PC-9 (cell line): Measurements from ENCODE around the gene HHIPL1. TPM values are rescaled to one million over a fixed set of nuclear protein-coding genes. Genes with fewer than 3 reads are reported as not detected.

Experiments
- Bru-seq: library from RNA; stranded (reverse); fragments of 400-500 nt; gene quantifications from one replicate; lab custom pipeline; 2021; lab: Mats Ljungman, UMichigan
- BruChase-seq, 2 experiments: library from RNA; stranded (reverse); fragments of 400-500 nt; gene quantifications; one replicate each; lab custom pipeline; 2021; lab: Mats Ljungman, UMichigan
- BruUV-seq: library from RNA; stranded (reverse); fragments of 400-500 nt; replicated peaks from 2 replicates; lab custom pipeline; 2021; lab: Mats Ljungman, UMichigan
- CTCF ChIA-PET: fragments of 300-600 bp; sonication (Branson Sonifier 250); formaldehyde crosslinking; loops from one replicate; lab custom pipeline; 2022; ENCODE audit warnings: antibody characterized with exemption; lab: Charles Lee
- POLR2A ChIA-PET: fragments of 300-600 bp; sonication (Branson Sonifier 250); formaldehyde crosslinking; loops from one replicate; lab custom pipeline; 2022; ENCODE audit warnings: antibody characterized with exemption; ENCODE audit not compliant: unreplicated experiment; lab: Charles Lee
- DNase-seq, 2 experiments: peaks; one replicate each; pipeline versions ENCODE4 v3.0.0 to v3.0.0-alpha.2; 2015 to 2022; ENCODE audit warnings: mixed read lengths in 1 of 2
- H2AFZ ChIP-seq: fragments of 200-600 bp; sonication (generic); 2 replicates; pipeline ENCODE4 v1.8.1; 2017; ENCODE audit warnings: antibody characterized with exemption
- H3F3A ChIP-seq: fragments of 200-600 bp; sonication (generic); 2 replicates; pipeline ENCODE4 v1.8.1; 2017; ENCODE audit warnings: antibody characterized with exemption, mild to moderate bottlenecking, low read depth; ENCODE audit not compliant: insufficient read depth
- H3K27ac ChIP-seq: fragments of 200-600 bp; sonication (generic); 2 replicates; pipeline ENCODE4 v1.6.1; 2016; ENCODE audit warnings: mixed run types
- H3K27me3 ChIP-seq: fragments of 200-600 bp; sonication (generic); 2 replicates; pipeline ENCODE4 v1.6.1; 2016; ENCODE audit warnings: low read depth, mixed run types; ENCODE audit not compliant: insufficient read depth
- H3K36me3 ChIP-seq: fragments of 200-600 bp; sonication (generic); 2 replicates; pipeline ENCODE4 v1.6.1; 2016; ENCODE audit warnings: low read depth, mixed run types
- H3K4me1 ChIP-seq: fragments of 200-600 bp; sonication (generic); replicated peaks from 2 replicates; pipeline ENCODE4 v1.6.1; 2016; ENCODE audit warnings: mixed run types; ENCODE audit not compliant: insufficient read depth
- H3K4me2 ChIP-seq: fragments of 200-600 bp; sonication (generic); 2 replicates; pipeline ENCODE4 v1.6.1; 2017; ENCODE audit warnings: mixed run types
- H3K4me3 ChIP-seq: fragments of 200-600 bp; sonication (generic); 2 replicates; pipeline ENCODE4 v1.6.1; 2016; ENCODE audit warnings: mixed run types
- H3K79me2 ChIP-seq: fragments of 200-600 bp; sonication (generic); 2 replicates; pipeline ENCODE4 v1.6.1; 2017; ENCODE audit warnings: low read depth, mixed run types
- H3K9me2 ChIP-seq: fragments of 200-600 bp; sonication (generic); 2 replicates; pipeline ENCODE4 v1.8.1; 2017; ENCODE audit warnings: mild to moderate bottlenecking; ENCODE audit not compliant: insufficient read depth
- H3K9me3 ChIP-seq: fragments of 200-600 bp; sonication (generic); 2 replicates; pipeline ENCODE4 v1.8.1; 2016; ENCODE audit warnings: low read depth; ENCODE audit not compliant: insufficient read depth
- H4K20me1 ChIP-seq: fragments of 200-600 bp; sonication (generic); 2 replicates; pipeline ENCODE4 v1.8.1; 2017; ENCODE audit not compliant: insufficient read depth
- CTCF ChIP-seq: fragments of 200-600 bp; sonication (generic); conservative IDR thresholded peaks from 2 replicates; pipeline ENCODE4 v1.6.1; 2017; ENCODE audit warnings: mixed run types, antibody characterized with exemption, mild to moderate bottlenecking, moderate library complexity
- EZH2 ChIP-seq: fragments of 200-600 bp; sonication (generic); IDR thresholded peaks from 2 replicates; pipeline ENCODE4 v1.8.0; 2017; ENCODE audit warnings: antibody characterized with exemption, low read depth
- intact Hi-C: fragments of 100-400 bp; cut with micrococcal nuclease; formaldehyde crosslinking; loops from one replicate; pipeline ENCODE4 v1.10.0; 2022; ENCODE audit not compliant: unreplicated experiment
- long read RNA-seq: library from polyadenylated mRNA; stranded (forward); transcript quantifications from one replicate; pipeline ENCODE4 v2.0.0, GENCODE V29; 2022
- total RNA-seq: library from RNA; stranded (reverse); gene quantifications from 2 replicates; pipeline ENCODE4 v1.2.3, GENCODE V29; 2021

Gene HHIPL1
- total RNA-seq (0.28 and 0.48 TPM in 2 replicates), Bru-seq, nascent RNA (percentile 12 among the genes with signal in this experiment), BruChase-seq, experiment 1, labeled RNA remaining after a 2-hour chase (percentile 15 among the genes with signal in this experiment), BruChase-seq, experiment 2, labeled RNA remaining after a 6-hour chase (not detected)
- long read RNA-seq = 0 reads

- Histone ChIP-seq H4K20me1 (no peaks in the 10 kb centered on the region), H3K9me2 (no peaks in the 10 kb centered on the region), H3F3A (no peaks in the 10 kb centered on the region), H3K4me1 (no peaks in the 10 kb centered on the region), H3K36me3 (no peaks in the 10 kb centered on the region), H3K4me2 (no peak within 1 kb of the TSS), H3K27me3 (no peaks in the 10 kb centered on the region), H3K4me3 (no peak within 1 kb of the TSS), H2AFZ (no peak within 1 kb of the TSS), H3K27ac (no peak within 1 kb of the TSS), H3K9me3 (no peaks in the 10 kb centered on the region), H3K79me2 (no peaks in the 10 kb centered on the region)
- BruUV-seq = no TSS peak
- CTCF ChIA-PET = no interaction called here
- no peak for TF ChIP-seq CTCF
- TF ChIP-seq EZH2 = no peak
- no peak for DNase-seq
- intact Hi-C loops = no loop called here
- POLR2A ChIA-PET = no interaction called here
Observed at GRCh38 chr14:99644723-99645544, at the start of gene HHIPL1. Gene HHIPL1 (plus strand): TSS chr14:99645129. CDS start chr14:99645208, 79 bp downstream.

- H3K4me3 ChIP-seq = no peak overlapping the region
- no peak overlapping the region for H3K27ac ChIP-seq
- H3K27me3 ChIP-seq = no peaks in the 10 kb centered on the region
- no peaks in the 10 kb centered on the region for H3K36me3 ChIP-seq
- no peak overlapping the region for H3K4me2 ChIP-seq
- H4K20me1 ChIP-seq = no peaks in the 10 kb centered on the region
- ChIA-PET POLR2A (no interaction called here), CTCF (no interaction called here)
- H3K79me2 ChIP-seq = peaks cover 8% of the 10 kb centered on the region
- TF ChIP-seq EZH2 (no peak), CTCF (no peak)
- no peaks in the 10 kb centered on the region for H3K9me2 ChIP-seq
- intact Hi-C loops = no loop called here
- no peaks in the 10 kb centered on the region for H3K4me1 ChIP-seq
- H3K9me3 ChIP-seq = no peaks in the 10 kb centered on the region
- H2AFZ ChIP-seq = no peak overlapping the region
- no peak for DNase-seq
- no peaks in the 10 kb centered on the region for H3F3A ChIP-seq
- BruUV-seq = no TSS peak
Observed at GRCh38 chr14:99595524-99595923, 49.4 kb upstream of the HHIPL1 start.

- no peaks in the 10 kb centered on the region; the same call in 1 of the 2 replicates for H3K4me1 ChIP-seq
Observed at GRCh38 chr14:99596071-99596627, 48.8 kb upstream of the HHIPL1 start.

More at GRCh38 chr14:99596071-99596627, 48.8 kb upstream of the HHIPL1 start:
- Histone ChIP-seq H3K27ac (no peak overlapping the region), H3K27me3 (no peaks in the 10 kb centered on the region), H3F3A (no peaks in the 10 kb centered on the region), H2AFZ (no peak overlapping the region), H4K20me1 (no peaks in the 10 kb centered on the region), H3K4me3 (no peak overlapping the region), H3K9me2 (no peaks in the 10 kb centered on the region), H3K9me3 (no peaks in the 10 kb centered on the region), H3K79me2 (peaks cover 15% of the 10 kb centered on the region), H3K36me3 (no peaks in the 10 kb centered on the region), H3K4me2 (no peak overlapping the region)
- TF ChIP-seq EZH2 = no peak
- no peak for TF ChIP-seq CTCF
- ChIA-PET CTCF (no interaction called here), POLR2A (no interaction called here)
- no peak for DNase-seq
- BruUV-seq = no TSS peak
- intact Hi-C loops = no loop called here
